GM21717 (cell line): ENCODE results near the gene PRLH.
A peak's percentile ranks its signal among the peaks of the same experiment; 100 is the strongest.
"Not testable (repeated sequence)": the region's sequence is repeated elsewhere in the genome, so short reads cannot be mapped to it uniquely, and the experiment has no call there.

Source experiments
- ATAC-seq: cut with Tn5 transposase; IDR thresholded peaks from one replicate; pipeline ENCODE4 v1.9.1; 2021; ENCODE audit warnings: mild to moderate bottlenecking, moderate library complexity; ENCODE audit not compliant: unreplicated experiment

The PRLH gene

GRCh38 chr2:237581326-237581725, 15.0 kb downstream of the PRLH start:
- ATAC-seq: no peak

GRCh38 chr2:237581751-237582746, 15.7 kb downstream of the PRLH start:
- ATAC-seq: peak; percentile 48

GRCh38 chr2:237583385-237584295, 17.3 kb downstream of the PRLH start:
- ATAC-seq: no peak

- no peak for ATAC-seq
Observed at GRCh38 chr2:237585590-237586221, 19.3 kb downstream of the PRLH start.

- no peak for ATAC-seq
Observed at GRCh38 chr2:237588044-237588696, 21.8 kb downstream of the PRLH start.

- ATAC-seq: no peak
Observed at GRCh38 chr2:237590272-237591140, 24.1 kb downstream of the PRLH start, which contains the start of gene RAB17. TSS of gene RAB17 (minus strand) at chr2:237590734. CDS start at chr2:237586154, 4,580 bp downstream.

GRCh38 chr2:237591141-237591881, 24.9 kb downstream of the PRLH start:
- no peak for ATAC-seq

GRCh38 chr2:237592425-237592980, 26.1 kb downstream of the PRLH start:
- no peak for ATAC-seq

GRCh38 chr2:237593036-237593435, 26.7 kb downstream of the PRLH start:
- no peak for ATAC-seq

- ATAC-seq: no peak
Observed at GRCh38 chr2:237593596-237594320, 27.4 kb downstream of the PRLH start.

GRCh38 chr2:237594514-237594871, 28.1 kb downstream of the PRLH start:
- ATAC-seq: no peak

- ATAC-seq: not testable (repeated sequence)
Observed at GRCh38 chr2:237595829-237596519, 29.6 kb downstream of the PRLH start.

GRCh38 chr2:237596520-237597195, 30.3 kb downstream of the PRLH start:
- ATAC-seq: no peak

GRCh38 chr2:237597196-237598145, 31.1 kb downstream of the PRLH start:
- no peak for ATAC-seq

GRCh38 chr2:237598468-237599208, 32.3 kb downstream of the PRLH start:
- ATAC-seq: no peak
